ENCODE results near the gene APOM.
A peak's percentile ranks its signal among the peaks of the same experiment; 100 is the strongest.

APOM gene

DNA sequence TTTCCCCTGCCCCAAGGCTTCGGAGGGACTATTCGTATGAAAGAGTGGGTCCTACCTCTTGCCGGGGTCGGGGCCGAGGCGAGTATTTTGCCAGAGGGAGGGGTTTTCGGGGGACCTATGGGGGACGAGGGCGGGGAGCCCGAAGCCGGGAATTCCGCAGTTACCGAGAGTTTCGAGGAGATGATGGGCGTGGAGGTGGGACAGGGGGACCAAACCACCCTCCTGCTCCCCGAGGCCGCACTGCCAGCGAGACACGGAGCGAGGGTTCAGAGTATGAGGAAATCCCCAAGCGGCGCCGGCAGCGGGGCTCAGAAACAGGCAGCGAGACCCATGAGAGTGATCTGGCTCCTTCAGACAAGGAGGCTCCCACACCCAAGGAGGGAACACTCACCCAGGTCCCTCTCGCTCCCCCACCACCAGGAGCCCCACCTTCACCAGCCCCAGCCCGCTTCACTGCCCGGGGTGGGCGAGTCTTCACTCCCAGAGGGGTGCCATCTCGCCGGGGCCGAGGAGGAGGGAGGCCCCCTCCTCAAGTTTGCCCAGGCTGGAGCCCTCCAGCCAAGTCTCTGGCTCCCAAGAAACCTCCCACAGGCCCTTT lies 23.9 kb upstream of the APOM start:
- DNase-seq, result no peak

DNA sequence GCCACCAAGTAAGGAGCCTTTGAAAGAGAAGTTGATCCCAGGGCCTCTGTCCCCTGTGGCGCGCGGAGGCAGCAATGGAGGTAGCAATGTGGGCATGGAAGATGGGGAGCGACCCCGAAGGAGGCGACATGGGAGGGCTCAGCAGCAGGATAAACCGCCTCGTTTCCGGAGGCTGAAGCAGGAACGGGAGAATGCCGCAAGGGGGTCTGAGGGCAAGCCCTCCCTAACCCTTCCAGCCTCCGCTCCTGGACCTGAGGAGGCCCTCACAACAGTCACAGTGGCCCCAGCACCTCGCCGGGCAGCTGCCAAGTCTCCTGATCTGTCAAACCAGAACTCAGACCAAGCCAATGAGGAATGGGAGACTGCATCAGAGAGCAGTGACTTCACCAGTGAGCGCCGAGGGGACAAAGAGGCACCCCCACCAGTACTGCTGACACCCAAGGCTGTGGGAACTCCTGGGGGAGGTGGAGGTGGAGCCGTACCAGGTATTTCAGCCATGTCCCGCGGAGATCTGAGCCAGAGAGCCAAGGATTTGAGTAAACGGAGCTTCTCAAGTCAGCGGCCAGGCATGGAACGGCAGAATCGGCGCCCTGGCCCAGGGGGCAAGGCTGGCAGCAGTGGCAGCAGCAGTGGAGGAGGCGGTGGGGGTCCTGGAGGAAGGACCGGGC lies 23.3 kb upstream of the APOM start:
- no peak for DNase-seq

DNA sequence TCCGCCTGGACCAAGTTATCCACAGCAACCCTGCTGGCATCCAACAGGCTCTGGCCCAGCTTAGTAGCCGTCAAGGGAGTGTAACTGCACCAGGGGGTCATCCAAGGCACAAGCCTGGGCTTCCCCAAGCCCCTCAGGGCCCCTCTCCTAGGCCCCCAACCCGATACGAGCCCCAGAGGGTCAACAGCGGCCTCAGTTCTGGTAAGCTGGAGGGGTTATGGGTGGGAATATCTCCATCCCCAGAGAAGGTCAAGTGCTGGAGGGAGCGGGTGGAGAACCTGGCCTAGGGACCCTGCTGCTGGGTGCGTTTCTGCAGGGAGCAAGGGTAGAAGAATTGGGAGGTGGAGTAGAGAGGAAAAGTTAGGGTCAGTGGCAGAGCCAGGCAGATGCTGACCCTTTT lies 22.2 kb upstream of the APOM start:
- no peak for DNase-seq

DNA sequence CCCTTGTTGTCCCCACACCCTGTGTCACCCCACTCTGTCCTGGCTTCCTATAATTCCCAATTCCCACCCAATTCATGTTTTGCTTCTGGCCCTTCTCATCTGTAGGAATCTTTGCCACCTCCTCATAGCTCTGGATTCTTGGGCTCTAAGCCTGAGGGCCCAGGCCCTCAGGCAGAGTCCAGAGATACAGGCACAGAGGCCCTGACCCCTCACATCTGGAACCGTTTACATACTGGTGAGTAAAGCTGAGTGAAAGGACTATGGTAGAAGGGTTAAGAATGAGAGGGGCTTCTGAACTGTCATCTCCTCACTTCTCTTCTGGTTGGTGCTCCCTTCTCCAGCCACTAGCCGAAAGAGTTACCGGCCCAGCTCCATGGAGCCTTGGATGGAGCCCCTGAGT lies 21.6 kb upstream of the APOM start:
- no peak for DNase-seq

DNA sequence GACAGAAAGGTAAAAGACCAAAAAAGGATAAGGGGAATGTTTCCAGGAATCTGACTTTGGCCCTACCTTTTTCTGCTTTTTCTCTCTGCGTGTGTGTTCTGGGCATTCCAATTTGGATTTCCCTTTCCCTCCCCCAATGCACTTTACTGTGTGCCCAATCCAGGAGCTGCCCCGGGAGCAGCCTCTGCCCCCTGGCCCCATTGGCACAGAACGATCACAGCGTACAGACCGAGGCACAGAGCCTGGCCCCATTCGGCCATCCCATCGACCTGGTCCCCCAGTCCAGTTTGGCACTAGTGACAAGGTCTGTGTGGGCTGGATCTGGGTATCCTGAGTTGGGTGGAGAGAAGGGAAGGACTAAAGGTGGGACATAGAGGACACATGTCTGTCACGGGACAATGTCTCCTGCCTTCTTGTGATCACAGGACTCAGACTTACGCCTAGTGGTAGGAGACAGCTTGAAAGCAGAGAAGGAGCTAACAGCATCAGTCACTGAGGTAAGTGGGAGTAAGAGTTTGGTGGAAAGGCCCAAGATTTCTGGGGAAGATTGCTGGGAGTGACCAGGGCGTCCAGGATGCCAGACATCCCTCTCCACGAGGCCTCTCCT lies 20.6 kb upstream of the APOM start:
- DNase-seq, result no peak

DNA sequence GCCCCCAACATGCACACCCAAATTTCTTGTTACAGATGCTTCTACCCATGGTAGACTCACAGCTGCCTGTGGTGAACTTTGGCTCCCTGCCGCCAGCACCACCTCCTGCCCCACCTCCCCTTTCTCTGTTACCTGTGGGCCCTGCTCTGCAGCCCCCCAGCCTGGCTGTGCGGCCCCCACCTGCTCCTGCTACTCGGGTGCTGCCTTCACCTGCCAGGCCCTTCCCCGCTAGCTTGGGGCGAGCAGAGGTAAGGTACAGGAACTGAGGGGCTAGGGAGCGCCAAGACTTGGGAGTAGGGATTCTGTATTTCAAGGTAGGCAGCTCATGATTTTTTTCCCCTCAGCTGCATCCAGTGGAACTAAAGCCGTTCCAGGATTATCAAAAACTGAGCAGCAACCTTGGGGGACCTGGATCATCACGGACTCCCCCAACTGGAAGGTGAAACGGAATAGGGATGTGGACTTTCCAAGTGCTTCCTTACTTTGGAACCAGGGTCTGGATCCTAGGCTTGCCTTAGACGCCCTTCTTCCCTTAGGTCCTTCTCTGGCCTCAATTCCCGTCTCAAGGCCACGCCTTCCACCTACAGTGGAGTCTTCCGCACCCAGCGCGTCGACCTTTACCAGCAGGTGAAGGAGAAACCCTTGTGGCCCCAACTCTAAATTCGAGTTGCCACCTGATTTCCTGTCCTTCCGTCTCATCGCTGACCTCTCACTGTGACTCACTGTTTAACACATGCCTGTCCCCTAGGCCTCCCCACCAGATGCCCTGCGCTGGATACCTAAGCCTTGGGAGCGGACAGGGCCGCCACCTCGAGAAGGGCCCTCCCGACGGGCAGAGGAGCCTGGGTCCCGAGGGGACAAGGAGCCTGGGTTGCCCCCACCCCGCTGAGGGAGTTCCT lies 18.7 kb upstream of the APOM start:
- no peak for DNase-seq

DNA sequence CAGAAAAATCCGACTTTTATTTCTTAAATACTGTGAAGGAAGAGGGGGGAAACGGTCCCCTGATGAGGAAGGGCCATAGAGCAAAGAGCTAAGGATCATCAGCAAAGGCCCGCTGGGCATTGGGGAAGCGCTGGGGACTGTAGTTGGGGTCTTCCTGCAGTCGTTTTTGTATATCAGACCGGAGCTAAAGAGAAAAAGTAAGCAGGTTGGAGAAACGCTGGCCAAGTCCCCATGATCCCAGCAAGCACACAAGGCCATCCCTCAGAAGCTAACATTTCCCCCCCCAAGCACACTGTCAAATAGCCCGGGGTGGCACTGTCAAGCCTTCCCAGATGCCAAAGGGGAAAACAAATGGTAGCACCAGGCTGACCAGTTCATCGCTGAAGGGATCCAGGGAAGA lies 16.7 kb upstream of the APOM start:
- DNase-seq, result no peak

DNA sequence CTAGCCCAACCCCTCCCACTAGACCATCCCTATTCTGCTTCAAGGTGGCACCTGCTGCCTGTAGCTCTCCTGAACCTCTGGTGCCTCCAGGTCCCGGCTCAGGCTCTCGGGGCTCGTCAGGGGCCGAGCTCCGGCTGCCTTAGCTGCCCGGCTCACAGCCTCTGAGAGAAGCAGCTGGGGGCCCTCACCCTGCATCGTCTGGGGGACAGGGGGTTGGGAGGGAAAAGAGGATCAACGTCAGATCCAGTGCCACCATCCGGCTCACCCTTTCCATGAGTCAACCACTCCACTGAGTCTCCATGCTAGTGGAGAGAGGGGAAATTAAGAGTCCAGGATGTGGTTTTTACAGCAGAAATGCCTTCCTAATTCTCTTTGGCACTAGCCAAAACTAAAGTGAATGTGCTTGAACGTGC lies 16.2 kb upstream of the APOM start:
- DNase-seq, result no peak

DNA sequence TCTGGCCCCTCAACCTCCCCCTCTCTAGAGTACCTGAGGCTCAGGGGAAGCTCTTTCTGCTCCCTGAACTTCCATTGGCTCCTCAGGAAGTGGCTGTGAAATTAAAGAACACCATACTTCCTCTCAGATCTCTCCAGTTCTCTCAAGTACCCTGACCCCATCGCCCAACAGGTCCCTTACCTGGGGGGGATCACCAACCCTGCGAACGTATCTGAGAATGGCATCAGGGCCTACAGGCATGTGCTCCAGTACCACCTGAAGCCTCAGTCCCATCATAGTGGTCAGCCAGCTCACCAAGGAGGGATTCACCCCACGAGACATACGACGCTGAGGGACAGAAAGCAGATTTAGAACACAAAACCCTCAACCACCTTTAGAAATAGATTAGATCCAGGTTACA lies 15.1 kb upstream of the APOM start:
- no peak for DNase-seq

DNA sequence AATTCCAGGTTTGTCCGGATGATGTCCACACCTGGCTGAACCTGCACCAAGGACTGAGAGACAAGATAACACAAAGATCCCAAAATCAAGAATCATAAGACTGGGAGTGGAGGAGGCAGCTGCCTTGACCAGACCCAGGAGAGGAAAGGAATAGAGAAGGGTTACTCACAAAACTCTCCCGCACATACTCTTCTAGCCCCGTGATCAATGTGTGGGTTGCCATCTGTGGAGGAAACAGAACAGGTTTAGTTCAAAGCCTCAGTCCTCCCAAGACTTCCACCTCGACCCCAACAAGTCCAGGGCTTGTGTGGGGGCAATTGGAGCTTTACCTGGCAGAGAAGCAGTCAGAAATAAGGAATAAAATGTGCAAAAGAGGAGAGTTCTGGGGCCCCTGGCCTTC lies 14.3 kb upstream of the APOM start:
- no peak for DNase-seq

DNA sequence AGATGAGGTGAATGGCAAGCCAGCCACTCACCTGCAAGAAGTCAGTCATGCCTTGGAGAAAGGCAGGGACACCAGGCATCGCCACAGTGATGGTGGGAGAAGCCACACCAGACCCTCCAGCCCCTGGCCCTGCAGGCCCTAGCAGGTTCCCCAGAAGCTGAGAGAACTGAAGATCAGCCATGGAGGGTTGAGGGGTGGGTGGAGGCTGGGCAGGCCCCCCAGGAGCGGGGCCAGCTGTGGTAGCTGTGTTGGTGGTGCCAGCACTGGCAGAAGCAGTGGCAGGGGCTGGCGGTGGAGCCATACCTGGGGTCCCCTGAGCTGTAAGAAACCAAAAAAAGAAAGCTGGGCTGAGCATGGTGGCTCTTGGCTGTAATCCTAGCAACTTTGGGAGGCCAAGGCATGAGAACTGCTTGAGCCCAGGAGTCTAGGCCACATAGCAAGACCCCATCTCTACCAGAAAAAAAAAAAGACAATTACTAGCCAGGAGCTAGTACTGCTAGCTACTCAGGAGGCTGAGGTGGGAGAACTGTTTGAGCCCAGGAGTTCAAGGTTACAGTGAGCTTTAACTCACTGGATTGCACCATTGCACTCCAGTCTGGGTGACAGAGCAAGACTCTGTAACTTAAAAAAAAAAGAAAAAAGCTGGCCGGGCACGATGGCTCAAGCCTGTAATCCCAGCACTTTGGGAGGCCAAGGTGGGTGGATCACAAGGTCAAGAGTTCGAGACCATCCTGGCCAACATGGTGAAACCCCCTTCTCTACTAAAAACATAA lies 12.7 kb upstream of the APOM start:
- no peak for DNase-seq

DNA sequence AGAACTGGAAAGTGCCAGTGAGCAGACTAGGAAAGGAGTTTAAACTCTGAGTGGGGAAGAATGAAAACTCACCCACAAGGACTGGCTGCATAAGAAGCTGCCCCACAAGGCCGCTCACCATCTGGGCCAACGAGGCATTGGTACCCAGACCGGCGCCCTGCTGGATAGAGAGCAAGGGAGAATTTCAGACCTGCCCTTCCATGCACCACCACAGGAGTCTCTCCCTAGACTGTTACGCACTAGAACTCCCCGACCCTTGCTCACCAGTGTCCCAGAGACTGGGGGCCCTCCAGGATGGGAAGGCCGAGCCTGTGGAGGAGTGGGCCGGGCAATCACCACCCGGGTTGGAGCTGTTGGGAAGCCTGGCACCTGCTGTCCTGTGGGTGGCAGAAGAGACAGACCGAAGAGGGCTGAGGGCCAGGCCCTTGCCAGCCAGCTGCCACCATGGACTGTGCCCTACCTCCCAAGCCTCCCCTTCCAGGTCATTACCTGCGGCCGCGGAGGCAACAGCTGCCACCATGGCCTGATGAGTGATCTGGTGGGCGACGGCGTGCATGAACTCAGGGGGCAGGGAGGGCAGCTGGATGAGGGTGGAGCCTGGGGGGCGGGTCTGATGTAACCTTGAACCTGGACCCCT lies 11.8 kb upstream of the APOM start:
- no peak for DNase-seq

DNA sequence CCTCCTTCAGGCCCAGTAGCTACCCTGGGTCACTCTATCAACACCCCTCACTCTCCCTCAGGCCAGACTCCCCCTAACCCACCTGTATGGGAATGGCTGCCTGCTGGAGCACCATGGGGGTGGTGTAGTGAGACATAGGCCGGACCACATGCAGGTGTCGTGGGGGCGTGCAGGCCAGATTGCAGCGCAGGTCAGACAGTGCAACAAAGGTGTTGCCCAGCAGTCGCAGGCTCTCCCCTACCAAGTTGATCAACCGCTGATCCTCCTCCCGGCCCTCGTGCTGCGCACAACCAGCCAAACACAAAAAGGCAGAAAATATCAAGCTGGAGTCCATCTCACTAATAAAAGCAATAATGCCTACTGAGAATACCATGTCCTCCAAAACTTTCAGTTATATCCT lies 10.4 kb upstream of the APOM start:
- DNase-seq, result no peak

DNA sequence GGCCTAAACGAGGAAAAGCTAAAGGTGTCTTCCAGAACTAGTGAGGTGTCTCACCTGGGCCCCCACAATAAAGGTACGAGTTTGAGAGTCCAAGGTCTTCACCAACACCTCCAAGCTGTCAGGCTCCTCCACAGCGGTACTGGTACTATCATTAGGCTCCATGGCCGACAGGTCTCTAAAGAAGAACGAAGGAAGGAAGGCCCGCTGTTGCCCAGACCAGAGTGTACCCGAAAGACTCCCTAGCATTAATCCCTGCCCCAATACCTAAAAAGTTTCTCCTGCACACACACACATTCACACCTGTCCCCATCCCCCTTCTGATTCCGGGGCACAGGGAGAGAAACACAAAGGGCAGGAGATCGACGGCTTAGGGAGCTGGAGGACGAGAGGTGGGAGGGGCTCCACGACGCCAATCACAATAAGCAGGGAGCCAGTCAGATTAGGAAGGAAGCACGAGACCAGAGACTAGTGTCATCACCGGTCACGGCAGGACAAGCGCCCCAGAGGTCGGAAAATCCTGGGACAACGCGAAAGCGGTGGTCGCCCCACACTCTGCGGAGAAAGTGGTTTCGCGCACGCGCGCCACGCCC lies 4.0 kb upstream of the APOM start:
- DNase-seq, result no peak

DNA sequence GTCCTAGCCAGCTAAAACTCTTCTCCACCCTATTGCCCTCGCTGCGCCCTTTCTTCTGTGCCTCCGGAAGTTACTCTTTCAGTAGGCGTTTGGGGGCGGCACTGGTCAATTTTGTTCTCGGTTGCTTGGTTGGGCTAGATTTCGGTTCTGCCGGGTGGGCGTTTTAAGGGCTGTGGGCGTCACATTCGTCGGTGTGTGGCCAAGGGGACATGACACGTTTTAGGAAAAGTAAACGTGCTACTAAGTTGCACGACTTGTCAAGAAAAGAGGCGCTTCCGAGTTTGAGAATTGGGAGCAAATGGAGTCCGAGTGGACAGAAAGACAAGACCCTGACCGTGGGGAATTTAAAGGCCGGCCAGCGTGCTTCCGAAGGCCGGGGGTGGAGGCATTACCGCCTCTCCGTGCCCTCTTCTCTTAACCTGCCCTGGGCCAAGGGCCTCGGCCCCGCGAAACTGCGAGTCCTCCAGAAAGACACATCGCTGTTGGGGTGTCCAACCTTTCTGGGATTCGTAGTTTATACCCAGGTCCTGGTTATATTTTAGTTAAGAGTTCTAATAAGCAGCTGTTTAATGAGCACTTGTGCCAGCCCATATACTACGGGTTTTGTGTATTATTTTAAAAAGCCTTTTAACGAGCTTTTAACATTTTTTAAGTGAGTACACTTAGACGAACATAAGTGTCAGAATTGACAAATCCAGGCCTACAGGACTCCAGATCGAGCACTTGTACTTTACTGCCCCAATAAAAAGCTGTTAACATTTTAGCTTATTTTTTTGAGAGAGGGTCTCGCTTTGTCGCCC lies 2.6 kb upstream of the APOM start:
- peak in 1 of 2 experiments; percentile 71 for DNase-seq

DNA sequence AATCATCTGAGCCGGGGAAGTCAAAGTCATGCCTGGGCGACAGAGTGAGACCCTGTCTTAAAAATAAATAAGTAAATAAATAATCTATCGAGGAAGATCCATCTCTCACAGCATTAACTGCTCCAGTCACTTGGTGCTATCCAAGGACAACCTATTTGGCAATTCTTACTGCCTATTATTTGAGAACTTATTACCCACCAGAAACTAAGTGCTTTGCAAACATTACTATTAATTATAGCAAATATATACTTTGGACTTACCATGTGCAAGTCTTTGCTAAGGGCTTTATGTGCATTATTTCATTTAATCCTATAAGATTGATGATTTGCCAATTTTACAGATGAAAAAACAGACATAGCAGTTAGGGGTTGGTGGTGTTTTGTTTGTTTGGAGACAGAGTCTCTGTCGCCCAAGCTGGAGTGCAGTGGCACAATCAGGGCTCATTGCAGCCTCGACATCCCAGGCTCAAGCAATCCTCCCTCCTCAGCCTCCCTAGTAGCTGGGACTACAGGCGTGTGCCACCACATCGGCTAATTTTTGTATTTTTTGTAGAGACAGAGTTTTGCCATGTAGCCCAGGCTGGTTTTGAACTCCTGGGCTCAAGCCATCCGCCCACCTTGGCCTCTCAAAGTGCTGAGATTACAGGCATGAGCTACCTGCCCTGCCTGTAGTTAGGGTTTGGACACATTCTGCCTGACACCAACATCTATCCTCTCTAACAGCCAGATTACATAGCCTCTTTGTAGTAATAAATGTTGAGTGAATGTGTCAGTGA lies 933 bp upstream of the APOM start:
- DNase-seq, result no peak

DNA sequence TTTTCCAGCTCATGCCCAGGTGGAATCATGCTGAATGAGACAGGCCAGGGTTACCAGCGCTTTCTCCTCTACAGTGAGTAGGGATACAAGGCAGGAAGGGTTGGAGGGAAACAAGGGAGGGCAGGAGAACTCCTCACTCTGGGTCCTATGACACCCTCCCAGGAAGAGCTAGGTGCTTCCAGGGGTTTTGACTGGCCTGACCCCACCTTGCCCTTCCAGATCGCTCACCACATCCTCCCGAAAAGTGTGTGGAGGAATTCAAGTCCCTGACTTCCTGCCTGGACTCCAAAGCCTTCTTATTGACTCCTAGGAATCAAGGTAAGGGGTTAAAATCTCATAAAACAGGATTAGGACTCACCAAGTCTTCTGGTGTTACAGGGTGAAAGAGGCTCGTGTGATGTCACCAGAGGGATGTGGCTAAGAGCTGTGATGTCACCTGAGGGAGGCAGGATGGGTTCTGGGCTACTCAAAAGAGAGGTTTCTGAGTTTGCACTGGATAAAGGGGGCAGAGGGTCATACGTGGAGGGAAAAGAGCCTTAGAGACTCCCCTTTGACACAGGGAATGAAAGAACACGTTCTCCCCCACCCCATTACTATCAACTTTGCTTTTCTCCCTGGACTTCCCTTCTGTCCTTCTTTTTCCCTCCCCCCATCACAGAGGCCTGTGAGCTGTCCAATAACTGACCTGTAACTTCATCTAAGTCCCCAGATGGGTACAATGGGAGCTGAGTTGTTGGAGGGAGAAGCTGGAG lies 1.9 kb downstream of the APOM start:
- DNase-seq, result no peak

DNA sequence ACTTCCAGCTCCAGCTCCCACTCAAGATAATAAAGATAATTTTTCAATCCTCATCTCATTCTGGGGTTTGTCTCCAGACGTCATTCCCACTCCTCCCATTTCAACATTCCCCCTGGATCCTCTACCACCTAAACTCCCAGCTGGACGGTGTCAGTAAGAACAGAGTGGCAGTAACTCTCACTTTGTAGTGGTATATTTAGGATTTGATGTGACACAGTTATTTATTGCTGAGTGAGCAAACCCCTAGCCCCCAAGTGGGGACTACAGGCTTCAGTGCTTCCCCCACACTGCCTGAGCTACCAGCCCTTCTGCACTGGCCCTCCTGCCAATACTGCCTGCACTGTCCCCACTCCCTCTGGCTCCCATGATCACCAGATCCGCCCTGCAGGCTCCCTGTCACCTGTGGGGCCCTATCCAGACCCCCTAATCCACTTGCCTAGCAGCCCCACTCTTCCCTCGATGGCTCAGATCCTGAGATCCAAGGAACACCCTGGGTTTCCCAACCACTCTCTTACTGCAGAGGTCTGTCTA lies 2.5 kb downstream of the APOM start:
- DNase-seq, result no peak

DNA sequence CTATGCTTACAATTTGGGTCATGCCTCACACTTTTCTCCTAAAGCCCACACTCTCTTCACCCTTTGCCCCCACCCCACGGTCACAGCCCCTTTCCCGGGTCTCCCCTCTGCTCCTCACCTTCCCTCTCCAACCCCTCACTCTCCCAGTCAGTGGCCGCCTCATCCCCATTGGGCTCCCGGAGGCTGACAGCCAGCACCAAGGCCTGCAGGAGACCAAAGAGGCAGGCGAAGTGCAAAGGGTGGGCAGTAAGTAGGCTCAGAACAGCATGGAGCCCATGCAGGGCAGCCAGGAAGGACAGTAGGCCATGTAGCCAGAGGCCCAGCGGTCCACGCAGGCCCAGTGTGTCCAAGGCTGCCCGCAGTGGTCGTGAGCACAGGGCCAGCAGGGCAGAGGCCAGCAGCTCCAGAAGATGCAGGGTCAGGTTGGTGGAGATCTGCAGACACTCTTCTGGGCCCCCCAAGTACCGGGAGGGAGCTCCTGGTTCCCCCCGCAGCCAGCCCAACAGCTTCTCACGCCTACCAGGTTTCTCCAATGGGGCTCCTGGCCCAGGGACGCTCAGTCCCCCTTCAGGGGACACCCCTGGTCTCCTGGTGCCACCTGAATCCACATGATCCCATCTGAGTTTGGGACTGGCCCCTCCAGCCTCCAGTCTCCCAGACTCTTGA lies 3.4 kb downstream of the APOM start:
- DNase-seq, result no peak

Measured in cerebellar nuclear complex (tissue), 1 donor.